Sigmoid colon (tissue), 4 donors: ENCODE results near the gene MELTF.

ENCODE experiments used
- EP300 ChIP-seq, 4 donors: sonication (generic); formaldehyde crosslinking; IDR thresholded peaks; one replicate each; pipeline ENCODE4 v1.6.1; 2017; ENCODE audit warnings: antibody characterized with exemption in 4 of 4
- TF ChIP-seq, protein P1 (sequence below), 4 experiments: fragments of 450-650 bp in 3 of 4; fragments of 200-600 bp in 1 of 4; IDR thresholded peaks; one replicate each; pipeline ENCODE4 v1.5.1; 2016 to 2019; ENCODE audit warnings: antibody characterized with exemption in 4 of 4, mild to moderate bottlenecking in 3 of 4, moderate library complexity in 2 of 4

DNA sequence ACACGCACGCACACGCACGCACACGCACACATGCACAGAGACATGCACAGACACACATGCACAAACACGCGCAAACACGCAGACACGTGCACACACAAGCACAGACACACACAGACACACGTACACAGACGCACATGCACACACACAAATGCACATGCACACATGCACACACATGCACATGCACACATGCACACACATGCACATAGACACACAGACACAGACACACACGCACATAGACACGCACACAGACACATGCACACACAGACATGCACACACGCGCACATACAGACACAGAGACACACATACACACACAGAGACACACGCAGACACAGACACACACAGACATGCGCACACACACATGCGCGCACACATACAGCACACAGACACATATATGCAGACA is 34.6 kb downstream of the MELTF start:
- TF ChIP-seq EP300 (IDR thresholded peaks at IDR 0.05): no peak
- TF ChIP-seq, protein P1, sequence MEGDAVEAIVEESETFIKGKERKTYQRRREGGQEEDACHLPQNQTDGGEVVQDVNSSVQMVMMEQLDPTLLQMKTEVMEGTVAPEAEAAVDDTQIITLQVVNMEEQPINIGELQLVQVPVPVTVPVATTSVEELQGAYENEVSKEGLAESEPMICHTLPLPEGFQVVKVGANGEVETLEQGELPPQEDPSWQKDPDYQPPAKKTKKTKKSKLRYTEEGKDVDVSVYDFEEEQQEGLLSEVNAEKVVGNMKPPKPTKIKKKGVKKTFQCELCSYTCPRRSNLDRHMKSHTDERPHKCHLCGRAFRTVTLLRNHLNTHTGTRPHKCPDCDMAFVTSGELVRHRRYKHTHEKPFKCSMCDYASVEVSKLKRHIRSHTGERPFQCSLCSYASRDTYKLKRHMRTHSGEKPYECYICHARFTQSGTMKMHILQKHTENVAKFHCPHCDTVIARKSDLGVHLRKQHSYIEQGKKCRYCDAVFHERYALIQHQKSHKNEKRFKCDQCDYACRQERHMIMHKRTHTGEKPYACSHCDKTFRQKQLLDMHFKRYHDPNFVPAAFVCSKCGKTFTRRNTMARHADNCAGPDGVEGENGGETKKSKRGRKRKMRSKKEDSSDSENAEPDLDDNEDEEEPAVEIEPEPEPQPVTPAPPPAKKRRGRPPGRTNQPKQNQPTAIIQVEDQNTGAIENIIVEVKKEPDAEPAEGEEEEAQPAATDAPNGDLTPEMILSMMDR (IDR thresholded peaks at IDR 0.05): no peak
